Sigmoid colon (tissue), 7 donors: ENCODE data around the gene DCP1A. TPM values are rescaled to one million over a fixed set of nuclear protein-coding genes. Genes with fewer than 3 reads are reported as not detected.

ENCODE experiments used
- DNase-seq: peaks from one replicate; pipeline ENCODE4 v3.0.0-alpha.2; 2019
- H3K27ac ChIP-seq, 4 donors: fragments of 200-600 bp; sonication (generic); one replicate each; pipeline ENCODE4 v1.5.1; 2016 to 2019; ENCODE audit warnings: mild to moderate bottlenecking in 1 of 4
- H3K27me3 ChIP-seq, 3 donors: fragments of 200-600 bp; sonication (generic); one replicate each; pipeline ENCODE4 v1.5.1; 2019; ENCODE audit warnings: mild to moderate bottlenecking in 1 of 3
- H3K36me3 ChIP-seq, 4 donors: fragments of 200-600 bp; sonication (generic); one replicate each; pipeline ENCODE4 v1.5.1; 2016 to 2019
- H3K4me1 ChIP-seq, 4 donors: fragments of 200-600 bp; sonication (generic); one replicate each; pipeline ENCODE4 v1.5.1; 2017 to 2019
- H3K4me3 ChIP-seq, 4 donors: fragments of 200-600 bp; sonication (generic); one replicate each; pipeline ENCODE4 v1.5.1; 2017 to 2019; ENCODE audit warnings: mild to moderate bottlenecking in 2 of 4, moderate library complexity in 1 of 4
- H3K9me3 ChIP-seq, 4 donors: fragments of 200-600 bp in 3 of 4; sonication (generic) in 3 of 4; one replicate each; pipeline versions ENCODE4 v1.5.1 to v1.6.1; 2013 to 2019
- CTCF ChIP-seq, 4 experiments: fragments of 450-650 bp in 3 of 4; fragments of 200-600 bp in 1 of 4; IDR thresholded peaks; one replicate each; pipeline ENCODE4 v1.5.1; 2016 to 2019; ENCODE audit warnings: antibody characterized with exemption in 4 of 4, mild to moderate bottlenecking in 3 of 4, moderate library complexity in 2 of 4
- EP300 ChIP-seq, 4 donors: sonication (generic); formaldehyde crosslinking; IDR thresholded peaks; one replicate each; pipeline ENCODE4 v1.6.1; 2017; ENCODE audit warnings: antibody characterized with exemption in 4 of 4
- POLR2A ChIP-seq, 2 donors: fragments of 450-650 bp; IDR thresholded peaks; one replicate each; pipeline ENCODE4 v1.6.1; 2016; ENCODE audit warnings: antibody characterized with exemption in 2 of 2, mild to moderate bottlenecking in 2 of 2, moderate library complexity in 2 of 2
- POLR2AphosphoS5 ChIP-seq, 4 donors: sonication (generic); formaldehyde crosslinking; IDR thresholded peaks; one replicate each; pipeline ENCODE4 v1.6.1; 2017; ENCODE audit warnings: antibody characterized with exemption in 4 of 4
- WGBS, 2 donors: extraction: QIAGEN DNeasy Blood & Tissue Kit; methylation state at CpG; one replicate each; pipeline ENCODE4 v1.1.7; 2013; 5-methylcytosine and 5-hydroxymethylcytosine counted together
- intact Hi-C: fragments of 100-400 bp; cut with DNase I; formaldehyde crosslinking; loops from one replicate; pipeline ENCODE4 v1.15.1; 2023
- polyA plus RNA-seq, 3 donors: library from polyadenylated mRNA; stranded (reverse); fragments of 200-250 nt; gene quantifications; one replicate each; pipeline ENCODE4 v1.2.3, GENCODE V29; 2013
- total RNA-seq, 4 donors: library from RNA; depleted of rRNA; stranded (reverse); fragments of >200 nt; gene quantifications; one replicate each; pipeline ENCODE4 v1.1.0, GENCODE V29; 2016
- donor health status: healthy with polysubstance abuse.
- donor health status: Bipolar disorder and iron deficiency.
- donor health status: healthy.

The DCP1A gene
- total and polyA plus RNA-seq, 7 donors = 4.8 to 32.7 (median 21.0) TPM

- TF ChIP-seq CTCF (IDR thresholded peaks at IDR 0.05) = no peak
- TF ChIP-seq POLR2A (IDR thresholded peaks at IDR 0.05) = no peak
- no peak for TF ChIP-seq EP300 (IDR thresholded peaks at IDR 0.05)
- no peak for TF ChIP-seq POLR2AphosphoS5 (IDR thresholded peaks at IDR 0.05)
- Histone ChIP-seq H3K4me1 (peaks cover 0 to 5% (median under 1%) of the 10 kb centered on the region in 4 donors), H3K4me3 (no peak overlapping the region), H3K36me3 (peaks cover 0 to 59% (median 10%) of the 10 kb centered on the region in 4 donors), H3K27me3 (no peaks in the 10 kb centered on the region), H3K9me3 (no peaks in the 10 kb centered on the region), H3K27ac (no peak overlapping the region)
- DNase-seq = no peak
- 92 to 94% methylated on average over 8 of the region's 8 CpGs for WGBS, 2 donors
- intact Hi-C loops = no loop called here
These were observed 53.5 kb downstream of the DCP1A start for GRCh38 chr3:53293867-53294266.

GRCh38 chr3:53288214-53288613 lies 59.1 kb downstream of the DCP1A start:
- H3K27me3 ChIP-seq = no peaks in the 10 kb centered on the region
- peaks cover 0 to 43% (median 10%) of the 10 kb centered on the region in 4 donors for H3K36me3 ChIP-seq
- no peak overlapping the region for H3K4me3 ChIP-seq
- H3K27ac ChIP-seq = peak overlapping the region; percentile 69 to 78 (median 75)
- WGBS, 2 donors = 82 to 89% methylated on average over 4 of the region's 4 CpGs
- TF ChIP-seq CTCF (IDR thresholded peaks at IDR 0.05) (no peak), EP300 (IDR thresholded peaks at IDR 0.05) (peak in 1 of 4 donors; percentile 77), POLR2A (IDR thresholded peaks at IDR 0.05) (no peak), POLR2AphosphoS5 (IDR thresholded peaks at IDR 0.05) (peak in 3 of 4 donors; percentile 14 to 68 (median 35))
- no peaks in the 10 kb centered on the region for H3K9me3 ChIP-seq
- no peak for DNase-seq
- intact Hi-C loops = no loop called here
- H3K4me1 ChIP-seq = peaks cover 0 to 34% (median 25%) of the 10 kb centered on the region in 4 donors

- H3K4me3 ChIP-seq = no peak overlapping the region
- H3K27me3 ChIP-seq = no peaks in the 10 kb centered on the region
- H3K4me1 ChIP-seq = peaks cover 0 to 34% (median 25%) of the 10 kb centered on the region in 4 donors
- no peaks in the 10 kb centered on the region for H3K9me3 ChIP-seq
- intact Hi-C loops = no loop called here
- 64 to 85% methylated on average over 4 of the region's 4 CpGs for WGBS, 2 donors
- no peak for DNase-seq
- no peak for TF ChIP-seq EP300 (IDR thresholded peaks at IDR 0.05)
- TF ChIP-seq POLR2AphosphoS5 (IDR thresholded peaks at IDR 0.05) = no peak
- no peak for TF ChIP-seq POLR2A (IDR thresholded peaks at IDR 0.05)
- TF ChIP-seq CTCF (IDR thresholded peaks at IDR 0.05) = no peak
- H3K36me3 ChIP-seq = peaks cover 0 to 38% (median 6%) of the 10 kb centered on the region in 4 donors
- peak overlapping the region; percentile 69 to 78 (median 75) for H3K27ac ChIP-seq
These were observed 60.2 kb downstream of the DCP1A start for GRCh38 chr3:53287131-53287629.

- H3K27me3 ChIP-seq = no peaks in the 10 kb centered on the region
- H3K9me3 ChIP-seq = no peaks in the 10 kb centered on the region
- peaks cover 0 to 34% (median 2%) of the 10 kb centered on the region in 4 donors for H3K36me3 ChIP-seq
- no peak for TF ChIP-seq POLR2A (IDR thresholded peaks at IDR 0.05)
- no peak for TF ChIP-seq EP300 (IDR thresholded peaks at IDR 0.05)
- TF ChIP-seq POLR2AphosphoS5 (IDR thresholded peaks at IDR 0.05) = no peak
- TF ChIP-seq CTCF (IDR thresholded peaks at IDR 0.05) = no peak
- intact Hi-C loops = no loop called here
- H3K4me3 ChIP-seq = no peak overlapping the region
- H3K27ac ChIP-seq = peak overlapping the region; percentile 69 to 78 (median 75)
- 84 to 89% methylated on average over 1 of the region's 1 CpG for whole genome bisulfite sequencing, 2 donors
- peaks cover 0 to 34% (median 25%) of the 10 kb centered on the region in 4 donors for H3K4me1 ChIP-seq
- DNase-seq = no peak
These were observed 60.6 kb downstream of the DCP1A start for GRCh38 chr3:53286727-53287126.

- 93 to 94% methylated on average over 8 of the region's 8 CpGs for WGBS, 2 donors
- intact Hi-C loops = no loop called here
- H3K27ac ChIP-seq = no peak overlapping the region
These were observed 64.8 kb downstream of the DCP1A start for GRCh38 chr3:53282581-53282980.

More at GRCh38 chr3:53282581-53282980, 64.8 kb downstream of the DCP1A start:
- H3K27me3 ChIP-seq = no peaks in the 10 kb centered on the region
- H3K36me3 ChIP-seq = peaks cover 0 to 16% (median 0%) of the 10 kb centered on the region in 4 donors
- TF ChIP-seq POLR2AphosphoS5 (IDR thresholded peaks at IDR 0.05) = no peak
- no peak for TF ChIP-seq POLR2A (IDR thresholded peaks at IDR 0.05)
- no peak for TF ChIP-seq EP300 (IDR thresholded peaks at IDR 0.05)
- no peak for TF ChIP-seq CTCF (IDR thresholded peaks at IDR 0.05)
- no peak overlapping the region for H3K4me3 ChIP-seq
- peaks cover 0 to 20% (median 13%) of the 10 kb centered on the region in 4 donors for H3K4me1 ChIP-seq
- DNase-seq = no peak
- H3K9me3 ChIP-seq = no peaks in the 10 kb centered on the region
